GM19372 (cell line): ENCODE measurements around the gene FUT7.

Experiments
- ATAC-seq: cut with Tn5 transposase; IDR thresholded peaks from one replicate; pipeline ENCODE4 v1.9.1; 2021; ENCODE audit warnings: mild to moderate bottlenecking, low read depth, moderate library complexity; ENCODE audit not compliant: unreplicated experiment

Gene FUT7

DNA sequence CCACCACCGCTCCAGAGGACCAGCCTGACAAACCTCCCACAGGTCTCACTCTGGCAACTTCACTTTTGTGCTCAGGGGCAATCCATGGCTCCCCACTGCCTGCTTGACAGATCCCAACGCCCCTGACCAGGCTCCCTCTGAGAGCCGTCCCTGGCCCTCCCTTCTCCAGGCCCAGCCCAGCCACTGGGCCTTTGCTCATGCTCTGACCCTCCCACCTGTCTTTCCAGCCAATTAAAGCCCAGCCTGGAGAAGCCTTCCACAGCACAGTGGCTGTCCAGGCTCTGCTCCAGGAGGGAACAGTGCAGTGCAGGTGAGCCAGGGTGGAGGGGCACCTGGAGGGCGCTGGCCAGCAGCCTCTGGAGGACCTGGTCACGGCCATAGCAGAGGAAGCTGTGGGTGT lies 18.7 kb upstream of the FUT7 start:
- no peak for ATAC-seq

DNA sequence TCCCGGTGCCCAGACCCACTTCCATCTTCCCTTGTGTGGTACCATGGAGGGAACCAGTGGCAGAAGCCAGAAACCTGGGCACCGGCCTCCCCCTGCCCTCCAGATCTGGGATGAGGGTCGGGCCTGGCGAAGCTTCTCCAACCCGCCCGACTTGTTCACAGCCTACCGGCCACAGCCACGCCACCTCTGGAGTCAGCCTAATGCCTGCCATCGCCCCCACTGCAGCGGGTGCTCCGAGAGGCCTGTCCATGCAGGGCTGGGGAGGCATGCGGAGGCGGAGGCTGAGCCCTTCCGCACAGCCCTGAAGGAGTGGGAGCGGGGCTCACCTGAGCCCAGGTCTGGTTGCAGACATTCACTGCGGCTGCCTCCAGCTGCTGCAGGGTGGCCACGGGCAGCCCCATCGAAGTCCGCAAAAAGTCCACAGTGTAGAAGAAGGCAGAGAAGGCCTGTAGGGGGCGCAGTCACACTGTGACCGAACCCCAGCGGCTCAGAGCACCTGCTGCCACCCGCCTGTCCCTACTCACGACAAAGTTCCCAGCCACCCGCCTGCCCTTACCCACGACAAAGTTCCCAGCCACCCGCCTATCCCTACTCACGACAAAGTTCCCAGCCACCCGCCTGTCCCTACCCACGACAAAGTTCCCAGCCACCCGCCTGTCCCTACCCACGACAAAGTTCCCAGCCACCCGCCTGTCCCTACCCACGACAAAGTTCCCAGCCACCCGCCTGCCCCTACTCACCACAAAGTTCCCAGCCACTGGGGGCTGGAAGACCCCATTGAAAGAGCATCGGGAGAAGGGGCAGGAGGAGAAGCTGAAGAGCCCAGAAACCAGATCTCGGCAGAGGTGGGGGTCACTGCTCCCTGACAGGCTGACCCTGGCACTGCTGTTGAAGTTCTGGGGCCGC lies 17.9 kb upstream of the FUT7 start:
- ATAC-seq = no peak

DNA sequence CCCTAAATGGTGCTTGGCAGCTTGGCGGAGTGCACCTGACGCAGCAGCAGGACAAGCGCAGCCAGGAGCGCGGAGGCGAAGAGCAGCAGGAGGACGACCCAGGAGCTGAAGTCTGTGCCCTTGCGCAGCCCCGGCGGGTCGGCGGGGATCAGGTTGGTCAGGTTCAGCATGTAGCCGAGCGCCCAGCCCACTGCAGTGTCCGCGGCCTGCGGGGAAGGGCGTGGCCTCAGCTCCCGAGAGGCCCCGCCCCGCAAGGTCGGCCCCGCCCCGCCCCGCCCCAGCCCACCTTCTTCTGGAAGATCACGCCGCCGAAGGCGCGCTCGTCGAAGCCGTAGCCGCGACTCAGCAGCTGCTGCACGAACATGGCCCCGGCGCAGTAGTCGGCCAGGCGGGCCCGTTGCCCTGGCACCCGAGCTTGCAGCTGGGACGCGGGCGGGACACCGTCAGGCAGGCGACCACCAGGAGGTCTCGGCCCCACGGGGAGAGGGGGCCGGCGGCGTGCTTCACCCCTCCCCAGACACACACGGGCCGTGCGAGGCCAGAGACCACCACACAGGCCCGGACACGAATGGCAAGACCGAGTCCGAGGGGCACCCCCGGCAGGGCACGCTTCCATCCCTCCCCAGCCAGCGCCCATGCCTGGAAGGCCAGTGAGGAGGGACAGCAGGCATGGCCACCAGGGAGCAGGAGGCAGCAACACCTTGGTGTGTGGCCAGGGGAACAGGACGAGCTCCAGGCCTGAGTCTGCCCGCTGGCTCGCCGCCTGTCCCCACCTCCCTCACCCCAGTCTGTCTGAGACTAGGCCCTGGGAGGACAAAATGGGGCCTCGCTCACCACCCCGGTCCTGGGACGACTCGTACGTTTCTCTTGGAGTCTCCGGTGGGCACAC lies 17.0 kb upstream of the FUT7 start:
- ATAC-seq = no peak

DNA sequence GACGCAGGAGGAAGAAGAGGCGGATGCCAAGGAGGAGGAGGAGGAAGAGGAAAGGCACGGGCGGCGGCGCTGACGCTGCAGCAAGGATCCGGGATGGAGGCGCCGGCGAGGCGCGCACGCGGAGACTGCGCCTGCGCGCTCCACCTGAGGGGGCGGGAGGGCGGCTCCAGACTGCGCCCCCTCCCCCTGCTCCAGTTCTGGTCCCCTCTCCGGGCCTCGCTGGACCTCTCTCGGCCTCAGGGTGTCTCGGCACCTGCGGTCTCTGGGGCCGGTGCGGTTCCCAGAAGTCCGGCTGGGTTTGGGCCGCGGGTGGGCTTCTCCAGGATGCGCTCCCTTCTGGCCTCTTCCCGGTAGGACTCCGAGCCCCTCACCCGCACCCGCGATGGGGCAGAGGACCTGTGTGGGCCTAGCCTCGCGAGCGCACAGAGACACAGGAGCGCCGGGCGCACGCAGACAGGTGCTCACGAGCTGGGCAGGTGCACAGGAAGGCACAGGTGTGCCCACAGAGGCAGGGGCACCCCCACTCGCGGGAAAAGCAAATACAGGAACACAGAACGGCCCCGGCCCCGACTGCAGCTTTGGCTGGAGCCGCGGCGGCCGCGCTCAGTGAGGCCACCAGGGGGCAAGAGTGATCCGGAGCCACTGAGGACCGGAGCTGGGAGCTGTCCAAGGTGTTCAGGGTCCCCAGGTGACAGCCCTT lies 14.3 kb upstream of the FUT7 start, which contains the start of gene NPDC1:
NPDC1 (minus strand) TSS at position 90 of the 700 bp plus-strand sequence. CDS start 188 bp downstream, outside the sequence.
- ATAC-seq = no peak

DNA sequence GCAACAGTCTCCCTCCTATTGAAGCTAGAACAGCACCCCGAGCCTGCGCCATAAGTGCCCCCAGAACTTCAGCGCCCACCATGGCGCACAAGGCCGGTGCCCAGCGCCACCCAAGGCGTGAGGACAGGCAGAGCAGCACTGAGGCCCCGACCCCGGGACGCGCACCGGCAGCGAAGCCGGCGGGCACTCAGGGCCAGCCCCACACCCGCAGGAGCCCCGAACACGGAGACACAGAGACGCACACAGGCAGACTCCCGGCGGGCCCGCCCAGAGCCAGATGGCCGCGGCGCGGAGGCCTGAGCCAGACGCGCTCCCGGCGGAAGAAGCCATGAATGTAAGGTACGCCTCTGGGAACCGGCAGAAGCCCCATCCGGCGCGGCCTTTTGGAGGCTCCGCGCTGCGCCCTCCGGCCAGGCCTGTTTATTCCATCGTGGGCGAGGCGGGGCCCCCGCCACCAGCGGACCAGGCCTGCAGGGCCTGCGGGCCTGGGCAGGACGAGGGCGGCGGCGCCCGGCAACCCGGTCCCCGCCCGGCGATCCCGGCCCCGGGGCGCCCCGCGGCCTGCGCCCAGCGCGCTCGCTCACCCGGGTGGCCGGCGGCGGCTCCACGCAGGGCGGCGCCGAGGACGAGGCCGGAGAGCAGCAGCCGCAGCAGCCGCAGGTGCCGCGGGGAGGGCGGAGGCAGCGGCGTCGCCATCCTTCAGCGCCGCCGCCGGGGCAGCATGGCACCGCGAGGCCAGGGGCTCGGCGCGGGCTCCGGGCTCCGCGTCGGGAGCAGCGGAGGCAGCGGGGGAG lies 13.6 kb upstream of the FUT7 start:
- ATAC-seq = no peak

DNA sequence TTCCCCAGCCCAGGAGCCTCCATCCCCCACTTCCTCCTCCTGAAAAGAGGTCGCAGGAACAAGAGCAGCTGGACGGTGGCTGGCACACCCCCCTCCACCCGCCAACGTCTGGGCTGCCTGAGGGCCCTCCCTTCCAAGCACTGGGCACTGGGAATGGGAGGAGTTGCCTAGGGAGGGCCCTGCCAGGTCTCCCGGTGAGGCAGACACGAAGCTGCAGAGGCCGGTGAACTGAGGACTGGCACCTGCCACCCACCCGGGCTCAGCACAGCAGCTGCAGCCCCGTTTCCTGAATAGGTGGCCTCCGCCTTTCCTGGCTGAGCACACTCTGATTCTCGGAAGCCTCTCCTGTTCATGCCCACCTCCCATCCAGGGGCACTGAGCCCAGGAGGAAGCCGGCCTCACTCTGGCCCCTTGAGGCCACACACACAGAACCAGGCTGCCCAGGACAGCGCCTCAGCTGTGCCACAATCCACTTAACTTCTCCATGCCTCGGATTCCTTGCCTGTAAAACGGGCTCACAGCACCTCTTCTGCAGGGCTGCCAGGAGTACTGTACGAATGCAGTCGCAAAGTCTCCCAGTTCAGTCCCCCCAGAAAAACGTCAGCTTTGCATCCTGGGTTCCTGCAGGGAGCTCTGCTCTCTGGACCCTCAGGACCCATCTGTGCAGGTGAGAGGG lies 12.8 kb upstream of the FUT7 start:
- ATAC-seq = no peak

DNA sequence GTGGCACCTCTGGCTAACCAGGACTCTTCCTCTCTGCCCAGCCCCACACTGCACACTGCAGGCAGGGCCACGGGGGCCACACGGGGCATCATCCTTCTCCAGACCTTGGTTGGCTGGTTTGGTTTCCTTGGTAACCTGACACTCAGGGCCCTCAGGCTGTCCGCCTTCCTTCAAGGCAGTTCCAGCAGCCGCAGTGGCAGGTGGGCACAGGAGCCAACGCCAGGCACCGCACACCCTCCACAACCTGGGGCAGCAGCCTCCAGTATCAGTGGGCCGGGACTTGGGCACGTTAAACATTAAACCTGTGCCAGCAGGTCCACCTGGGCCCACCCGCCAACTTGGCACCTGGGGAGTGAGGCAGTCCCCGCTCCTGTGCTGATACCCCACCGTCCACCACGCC lies 12.1 kb upstream of the FUT7 start:
- no peak for ATAC-seq

DNA sequence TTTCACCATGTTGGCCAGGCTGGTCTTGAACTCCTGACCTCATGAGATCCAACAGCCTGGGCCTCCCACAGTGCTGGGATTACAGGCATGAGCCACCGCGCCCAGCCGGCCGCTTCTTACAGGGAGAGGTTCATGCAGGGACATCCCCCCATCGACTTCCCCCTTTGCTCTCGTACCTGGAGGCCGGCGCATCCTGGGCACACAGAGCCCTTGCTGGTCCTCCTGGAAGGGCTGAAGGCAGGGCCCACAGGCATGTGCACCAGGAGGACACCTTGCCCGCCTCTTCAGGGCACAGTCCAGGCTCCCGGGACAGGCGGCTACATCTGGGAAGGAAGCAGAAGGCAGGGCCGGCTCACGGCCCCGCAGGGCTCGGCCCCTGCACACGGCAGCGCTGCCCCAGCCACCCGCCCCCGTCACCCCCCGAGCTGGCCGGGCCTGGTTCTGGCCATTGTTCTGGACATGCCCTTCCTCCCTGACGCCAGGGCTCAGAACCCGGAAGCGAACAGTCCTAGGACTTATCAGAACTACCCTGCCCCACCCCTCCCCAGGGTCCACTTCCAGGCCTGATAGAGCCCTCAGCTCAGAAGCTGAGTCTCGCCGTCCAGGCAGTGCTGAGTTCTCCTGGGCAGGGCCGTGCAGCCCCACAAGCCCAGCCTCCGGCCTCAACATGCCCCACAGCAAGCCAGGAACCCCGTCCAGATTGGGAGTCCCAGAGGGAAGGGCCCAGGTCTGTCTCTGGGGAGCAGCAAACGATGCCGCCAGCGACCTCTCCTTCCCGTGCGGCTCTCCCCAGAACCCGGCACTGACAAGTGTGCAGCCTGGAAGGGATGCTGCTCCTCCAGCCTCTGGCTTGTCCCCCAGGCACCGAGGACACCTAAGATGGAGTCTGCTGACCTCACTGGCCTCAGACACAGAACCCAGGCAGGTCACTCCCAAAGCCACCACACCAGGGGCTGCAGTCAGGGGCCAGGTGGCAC lies 11.2 kb upstream of the FUT7 start:
- ATAC-seq = no peak

DNA sequence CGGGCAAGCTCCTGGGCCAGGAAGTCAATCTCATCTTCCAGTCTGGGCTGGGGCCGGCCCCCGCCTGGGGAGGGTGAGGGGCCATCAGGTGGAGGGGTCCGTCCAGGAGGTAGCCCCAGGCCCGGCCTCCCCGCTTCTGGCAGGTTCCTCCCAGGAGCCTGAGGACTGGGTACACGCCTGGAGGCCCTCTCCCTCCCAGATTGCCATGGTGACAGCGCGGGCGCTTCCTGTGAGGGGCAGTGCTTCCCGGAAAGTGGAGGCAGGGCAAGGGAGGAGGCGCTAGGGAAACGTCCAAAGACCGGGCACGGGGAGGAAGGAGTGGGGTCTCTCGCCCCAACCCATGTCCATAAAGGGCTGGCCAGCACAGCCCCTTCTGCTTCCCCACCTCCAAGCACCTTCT lies 9.2 kb upstream of the FUT7 start:
- ATAC-seq = no peak

DNA sequence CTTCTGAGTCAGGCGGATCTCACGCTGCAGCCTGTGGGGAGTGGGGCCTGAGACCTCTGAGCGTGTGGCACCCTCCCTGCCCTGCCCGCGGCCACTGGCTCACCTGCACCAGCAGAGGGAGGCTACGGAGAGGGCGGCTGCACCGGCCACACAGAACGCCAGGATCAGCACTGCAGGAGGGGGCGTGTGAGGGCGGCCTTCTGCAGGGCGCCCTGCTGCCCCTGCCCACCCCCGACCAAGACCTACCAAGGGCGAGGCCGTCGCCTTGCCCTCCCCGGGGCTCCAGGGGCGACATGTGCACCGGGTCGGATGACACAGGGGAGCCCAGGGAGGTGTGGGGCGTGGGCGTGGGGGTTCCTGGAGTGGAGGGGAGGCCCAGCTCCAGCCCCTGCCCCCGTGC lies 8.7 kb upstream of the FUT7 start:
- ATAC-seq = no peak

DNA sequence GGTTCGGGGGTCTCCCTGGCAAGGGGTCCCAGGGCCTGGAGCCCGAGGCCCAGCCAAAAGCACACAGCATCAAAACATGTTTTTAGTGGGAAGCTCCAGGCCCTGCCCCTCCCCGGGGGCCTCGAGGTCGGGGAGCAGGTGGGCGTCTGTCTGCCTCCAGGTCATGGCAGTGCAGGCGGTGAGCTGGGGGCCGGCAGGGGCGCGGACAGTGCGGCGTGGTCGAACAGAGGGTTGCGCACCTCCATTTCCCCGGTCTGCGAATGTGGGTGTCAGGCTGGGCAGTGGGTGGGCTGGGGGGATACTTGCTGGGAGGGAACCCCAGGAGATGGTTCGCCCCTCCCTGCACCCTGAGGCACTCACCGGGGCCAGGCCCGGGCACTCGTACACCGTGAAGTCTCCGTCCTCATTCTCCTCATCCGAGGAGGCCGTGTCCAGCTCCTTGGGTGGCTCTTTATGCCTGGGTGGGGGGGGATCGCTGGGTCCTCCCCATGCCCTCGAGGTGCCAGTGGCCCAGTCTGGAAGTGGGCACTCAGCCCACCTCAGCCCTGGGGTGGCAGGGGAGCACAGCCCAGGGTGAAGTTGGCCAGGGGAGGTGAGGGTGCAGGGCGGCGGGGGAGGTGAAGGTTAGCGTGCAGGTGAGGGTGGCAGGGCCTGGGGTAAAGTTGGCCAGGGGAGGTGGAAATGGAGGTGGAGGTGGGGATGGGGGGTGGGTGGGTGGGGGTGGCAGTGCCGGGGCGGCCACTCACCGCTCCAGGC lies 7.9 kb upstream of the FUT7 start:
- ATAC-seq = no peak

DNA sequence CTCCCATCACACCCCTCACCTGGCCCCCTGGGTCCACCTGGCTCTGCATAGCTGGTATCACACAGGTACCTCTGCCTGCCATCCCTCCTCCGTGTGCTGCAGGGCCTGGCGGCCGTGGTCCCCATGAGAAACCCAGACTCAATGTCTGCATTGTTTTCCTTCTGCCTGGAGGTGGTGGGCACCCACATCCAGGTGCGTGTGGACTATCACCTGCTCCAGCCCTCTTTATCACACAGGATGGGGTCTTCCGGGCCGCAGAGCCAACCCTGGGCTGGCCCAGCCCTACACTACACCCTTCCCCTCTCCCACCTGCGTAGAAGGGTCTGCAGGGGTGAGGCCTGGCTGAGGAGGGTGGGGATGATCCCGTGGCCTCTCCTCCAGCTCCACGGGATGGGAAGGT lies 7.0 kb upstream of the FUT7 start:
- no peak for ATAC-seq

DNA sequence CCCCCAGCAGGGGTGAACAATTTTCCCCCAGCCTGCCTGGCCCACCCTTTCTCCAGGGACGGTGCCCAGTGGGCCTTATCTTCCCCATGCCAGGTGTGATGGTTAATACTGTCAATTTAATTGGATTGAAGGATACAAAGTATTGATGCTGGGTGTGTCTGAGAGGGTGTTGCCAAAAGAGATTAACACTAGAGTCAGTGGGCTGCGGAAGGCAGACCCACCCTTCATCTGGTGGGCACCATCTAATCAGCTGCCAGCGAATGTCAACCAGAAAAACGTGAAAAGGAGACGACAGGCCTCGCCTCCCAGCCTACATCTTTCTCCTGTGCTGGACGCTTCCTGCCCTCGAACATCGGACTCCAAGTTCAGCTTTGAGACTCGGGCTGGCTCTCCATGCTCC lies 5.6 kb upstream of the FUT7 start:
- ATAC-seq = no peak

DNA sequence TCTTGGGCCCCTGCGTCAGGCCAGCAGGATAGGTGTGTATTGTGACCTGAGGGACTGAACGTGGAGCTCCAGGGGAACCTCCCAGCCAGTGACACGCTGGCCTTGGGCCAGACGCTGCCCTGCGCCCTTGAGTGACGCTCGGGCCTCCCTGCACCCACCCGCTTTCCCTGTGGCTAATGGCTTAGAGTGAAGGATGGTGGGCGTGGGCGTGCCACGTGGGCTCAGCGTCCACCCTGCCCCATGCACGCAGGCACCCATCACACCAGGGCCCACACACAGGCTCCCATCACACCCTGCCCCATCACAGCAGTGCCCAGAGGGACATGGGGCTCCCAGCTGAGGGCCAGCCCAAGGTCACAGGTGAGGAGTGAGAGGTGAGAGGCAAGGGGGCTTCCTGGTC lies 5.1 kb upstream of the FUT7 start:
- no peak for ATAC-seq

DNA sequence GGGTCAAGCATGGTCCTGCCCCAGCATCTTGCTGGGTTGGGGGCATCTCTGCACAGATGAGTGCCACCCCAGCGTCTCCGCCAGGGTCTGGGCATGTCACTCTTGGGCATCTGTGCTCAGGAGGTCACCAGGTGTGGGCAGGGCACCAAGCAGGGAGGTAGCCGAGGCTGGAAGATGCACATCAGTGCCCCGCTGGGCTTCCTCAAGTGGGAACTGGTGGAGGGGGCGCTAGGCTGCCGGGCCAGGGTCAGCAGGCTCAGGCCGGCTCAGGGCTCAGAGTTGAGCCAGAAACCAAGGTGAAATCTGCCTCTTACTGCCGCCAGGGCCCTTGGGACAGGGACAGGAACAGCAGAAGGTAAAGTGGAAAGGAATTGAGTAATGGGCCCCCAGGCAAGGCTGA lies 4.0 kb upstream of the FUT7 start:
- no peak for ATAC-seq

DNA sequence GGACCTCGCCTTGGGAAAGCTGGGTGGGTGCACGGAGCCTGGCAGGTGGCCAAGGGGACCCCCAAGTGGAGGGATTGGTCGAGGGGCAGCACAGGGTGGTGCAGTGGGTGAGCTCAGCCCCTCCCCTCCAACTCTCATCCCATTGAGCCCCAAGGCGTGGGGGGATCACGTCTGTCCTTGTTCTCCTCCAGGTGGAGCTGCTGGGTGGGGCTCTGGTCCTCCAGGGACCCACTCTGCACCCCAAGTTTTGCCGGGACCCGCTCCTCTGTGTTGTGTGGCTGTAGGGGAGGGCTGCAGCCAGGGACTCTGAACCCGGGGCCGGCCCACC lies 3.6 kb upstream of the FUT7 start:
- no peak for ATAC-seq

DNA sequence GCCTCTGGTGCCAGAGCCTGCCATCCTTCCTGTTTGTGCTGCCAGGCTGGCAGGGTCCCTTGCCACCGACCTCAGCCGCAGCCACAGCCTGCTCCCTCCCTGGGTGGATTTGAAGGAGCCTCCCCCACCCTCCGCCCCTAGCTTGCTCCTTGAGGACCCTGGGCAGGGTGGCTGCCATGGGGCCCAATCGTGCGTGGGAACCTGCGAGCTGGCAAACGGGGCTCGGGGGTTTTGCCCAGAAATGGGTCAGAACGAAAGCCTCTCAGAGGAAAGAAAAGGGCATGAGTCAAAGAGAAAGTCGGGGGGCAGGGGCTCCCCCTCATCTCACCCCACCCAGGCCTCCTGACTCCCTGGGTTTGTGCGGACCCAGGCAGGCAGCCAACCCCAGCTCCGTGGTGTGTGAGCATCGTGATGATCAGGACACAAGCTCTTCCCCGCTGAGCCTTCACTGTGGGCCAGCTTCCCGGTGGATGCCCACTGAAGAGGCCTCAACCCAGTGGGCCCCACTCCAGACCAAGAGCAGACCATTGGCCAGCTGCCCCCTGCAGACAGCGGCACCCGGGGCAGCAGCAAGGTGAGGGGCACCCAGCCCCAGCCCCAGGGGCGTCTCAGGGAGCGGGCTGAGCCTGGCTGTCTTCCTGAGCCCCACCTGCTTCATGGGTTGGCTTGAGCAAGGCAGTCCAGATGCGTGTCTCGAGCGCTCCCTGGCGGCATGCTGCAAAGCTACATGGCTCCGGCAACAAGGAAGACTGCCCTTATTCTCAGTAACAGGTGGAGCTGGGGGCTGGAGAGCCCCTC lies 3.0 kb upstream of the FUT7 start:
- ATAC-seq = no peak
